GM19035 (cell line): ENCODE measurements around the gene CTXND1.

Experiments used
- ATAC-seq: cut with Tn5 transposase; IDR thresholded peaks from one replicate; pipeline ENCODE4 v1.9.1; 2021; ENCODE audit not compliant: unreplicated experiment

Gene CTXND1

GRCh38 chr15:80210611-80211573 is 41.1 kb downstream of the CTXND1 start:
- ATAC-seq: no peak

- ATAC-seq: no peak
Observed at GRCh38 chr15:80208758-80209734, 43.0 kb downstream of the CTXND1 start.

GRCh38 chr15:80207887-80208286 is 44.1 kb downstream of the CTXND1 start:
- ATAC-seq: no peak

GRCh38 chr15:80204231-80204630 is 47.8 kb downstream of the CTXND1 start:
- no peak for ATAC-seq

- no peak for ATAC-seq
Observed at GRCh38 chr15:80203361-80203885, 48.6 kb downstream of the CTXND1 start.

- ATAC-seq: no peak
Observed at GRCh38 chr15:80202641-80203360, 49.2 kb downstream of the CTXND1 start.

- ATAC-seq: no peak
Observed at GRCh38 chr15:80202016-80202315, 50.0 kb downstream of the CTXND1 start.

- ATAC-seq: no peak
Observed at GRCh38 chr15:80201256-80202015, 50.6 kb downstream of the CTXND1 start.

GRCh38 chr15:80199869-80200268 is 52.1 kb downstream of the CTXND1 start:
- ATAC-seq: no peak

- no peak for ATAC-seq
Observed at GRCh38 chr15:80199366-80199765, 52.6 kb downstream of the CTXND1 start.

GRCh38 chr15:80194914-80195313 is 57.1 kb downstream of the CTXND1 start:
- ATAC-seq: no peak

GRCh38 chr15:80194186-80194585 is 57.8 kb downstream of the CTXND1 start:
- no peak for ATAC-seq

- no peak for ATAC-seq
Observed at GRCh38 chr15:80191897-80192595, 60.0 kb downstream of the CTXND1 start.

- ATAC-seq: no peak
Observed at GRCh38 chr15:80191198-80191597, 60.8 kb downstream of the CTXND1 start.

- ATAC-seq: no peak
Observed at GRCh38 chr15:80188251-80188650, 63.8 kb downstream of the CTXND1 start.

- no peak for ATAC-seq
Observed at GRCh38 chr15:80186597-80186996, 65.4 kb downstream of the CTXND1 start.

- no peak for ATAC-seq
Observed at GRCh38 chr15:80186066-80186465, 65.9 kb downstream of the CTXND1 start.

- ATAC-seq: no peak
Observed at GRCh38 chr15:80185152-80185551, 66.9 kb downstream of the CTXND1 start.

- ATAC-seq: no peak
Observed at GRCh38 chr15:80184554-80184953, 67.5 kb downstream of the CTXND1 start.
